K562 (cell line): ENCODE measurements around the gene AMBRA1. TPM values are rescaled to one million over a fixed set of nuclear protein-coding genes. Genes with fewer than 3 reads are reported as not detected.
A peak's percentile ranks its signal among the peaks of the same experiment; 100 is the strongest.

Source experiments
- ARID1B ChIP-seq: fragments of 450-650 bp; IDR thresholded peaks from 2 replicates; pipeline ENCODE4 v1.6.1; 2016; ENCODE audit warnings: antibody characterized with exemption, mild to moderate bottlenecking, inconsistent platforms
- BCOR ChIP-seq: fragments of 450-650 bp; IDR thresholded peaks from 2 replicates; pipeline ENCODE4 v1.6.1; 2016
- CBFA2T3 ChIP-seq: fragments of 450-650 bp; IDR thresholded peaks from 2 replicates; pipeline ENCODE4 v1.6.1; 2017
- CTBP1 ChIP-seq: fragments of 450-650 bp; IDR thresholded peaks from 2 replicates; pipeline ENCODE4 v1.6.1; 2016; ENCODE audit warnings: borderline replicate concordance
- HDAC1 ChIP-seq, 2 experiments: fragments of 450-650 bp; IDR thresholded peaks; 2 replicates each; pipeline ENCODE4 v1.6.1; 2016 to 2017; ENCODE audit warnings: inconsistent platforms in 1 of 2, mild to moderate bottlenecking in 1 of 2, moderate library complexity in 1 of 2
- JUND ChIP-seq, 2 experiments: IDR thresholded peaks; 2 replicates in 1 of 2; 3 replicates in 1 of 2; pipeline ENCODE4 v1.6.1; 2011; ENCODE audit warnings: borderline replicate concordance in 2 of 2, low read depth in 2 of 2, low read length in 2 of 2, improper control_type of control experiment in 1 of 2, missing biosample characterization in 1 of 2, missing genetic modification characterization in 1 of 2, missing genetic modification reagents in 1 of 2
- MAZ ChIP-seq, 2 experiments: fragments of 450-650 bp in 1 of 2; sonication (generic) in 1 of 2; formaldehyde crosslinking; IDR thresholded peaks in 1 of 2; conservative IDR thresholded peaks in 1 of 2; 2 replicates each; pipeline versions ENCODE4 v1.4.0 to v1.5.0; 2020; ENCODE audit warnings: mild to moderate bottlenecking in 1 of 2, missing genetic modification reagents in 1 of 2
- MTA2 ChIP-seq: fragments of 450-650 bp; IDR thresholded peaks from 2 replicates; pipeline ENCODE4 v1.6.1; 2016; ENCODE audit warnings: low read depth
- NCOR1 ChIP-seq: fragments of 450-650 bp; IDR thresholded peaks from 2 replicates; pipeline ENCODE4 v1.6.1; 2016; ENCODE audit warnings: mild to moderate bottlenecking, moderate library complexity
- NRF1 ChIP-seq, 2 experiments: fragments of 450-650 bp; IDR thresholded peaks in 1 of 2; conservative IDR thresholded peaks in 1 of 2; 2 replicates each; pipeline ENCODE4 v1.6.1; 2014; ENCODE audit warnings: mild to moderate bottlenecking in 2 of 2
- OTX1 ChIP-seq: fragments of 450-650 bp; formaldehyde crosslinking; IDR thresholded peaks from 2 replicates; pipeline ENCODE4 v1.4.0; 2022; ENCODE audit warnings: mild to moderate bottlenecking
- POLR2AphosphoS5 ChIP-seq: IDR thresholded peaks from 2 replicates; pipeline ENCODE4 v1.6.1; 2011; ENCODE audit warnings: mild to moderate bottlenecking, low read depth, low read length, moderate library complexity; ENCODE audit not compliant: control insufficient read depth, insufficient read depth
- POLR3A ChIP-seq: IDR thresholded peaks from 2 replicates; pipeline ENCODE4 v1.6.1; 2011; ENCODE audit warnings: borderline replicate concordance, mild to moderate bottlenecking, moderate library complexity; ENCODE audit not compliant: insufficient read length, insufficient read depth; ENCODE audit errors: extremely low read depth
- SMAD4 ChIP-seq: fragments of 250-450 bp; sonication (Bioruptor Pico); conservative IDR thresholded peaks from 2 replicates; pipeline ENCODE4 v1.8.0; 2021; ENCODE audit warnings: inconsistent platforms, mild to moderate bottlenecking, moderate library complexity
- SMARCE1 ChIP-seq: fragments of 450-650 bp; IDR thresholded peaks from 2 replicates; pipeline ENCODE4 v1.7.1; 2016; ENCODE audit warnings: mild to moderate bottlenecking
- SOX6 ChIP-seq: fragments of 450-650 bp; IDR thresholded peaks from 2 replicates; pipeline ENCODE4 v1.6.1; 2014; ENCODE audit warnings: mild to moderate bottlenecking
- XRCC5 ChIP-seq: fragments of 200-400 bp; formaldehyde crosslinking; IDR thresholded peaks from 2 replicates; pipeline ENCODE4 v1.6.1; 2017; ENCODE audit warnings: low read depth, mild to moderate bottlenecking, low read length
- ZNF217 ChIP-seq: sonication (generic); formaldehyde crosslinking; IDR thresholded peaks from 2 replicates; pipeline ENCODE4 v1.8.0; 2022; ENCODE audit warnings: mild to moderate bottlenecking, missing genetic modification reagents
- ZNF384 ChIP-seq: IDR thresholded peaks from 2 replicates; pipeline ENCODE4 v1.6.1; 2012; ENCODE audit warnings: low read depth, low read length, improper control_type of control experiment
- ZNF589 ChIP-seq: fragments of 200-800 bp; sonication (Bioruptor generic); IDR thresholded peaks from 2 replicates; pipeline ENCODE4 v1.6.1; 2016; ENCODE audit warnings: low read depth, missing genetic modification characterization, missing compliant biosample characterization
- ZNF75A ChIP-seq: fragments of 450-650 bp; formaldehyde crosslinking; IDR thresholded peaks from 2 replicates; pipeline ENCODE4 v1.4.0; 2020; ENCODE audit warnings: mild to moderate bottlenecking
- polyA plus RNA-seq, 8 experiments: library from polyadenylated mRNA; depleted of rRNA in 4 of 8; stranded (reverse) in 5 of 8; unstranded in 3 of 8; fragments of >200 nt; fragmentation: Nextera tagmentation in 2 of 8; fragmentation: Illumina TruSeq in 1 of 8; extraction: Ambion mirVana in 2 of 8; extraction: Trizol in 1 of 8; gene quantifications; 2 replicates each; pipeline versions ENCODE4 v1.2.1 to v1.2.3, GENCODE V29; 2011 to 2014; ENCODE audit warnings: inconsistent platforms in 1 of 8, missing spikeins in 1 of 8
- total RNA-seq, 7 experiments: library from RNA; depleted of rRNA in 6 of 7; stranded (reverse); fragments of >200 nt in 6 of 7; fragmentation: Illumina TruSeq in 2 of 7; extraction: Trizol in 2 of 7; gene quantifications; 2 replicates each; pipeline versions ENCODE4 v1.2.1 to v1.2.3, GENCODE V29; 2011 to 2021; ENCODE audit warnings: low replicate concordance in 1 of 7
- TF ChIP-seq, protein P1 (sequence below), 2 experiments: fragments of 450-650 bp; conservative IDR thresholded peaks; 2 replicates each; pipeline ENCODE4 v1.6.1; 2017; ENCODE audit warnings: mild to moderate bottlenecking in 2 of 2, moderate library complexity in 2 of 2
- TF ChIP-seq, protein P2 (sequence below): fragments of 450-650 bp; IDR thresholded peaks from 2 replicates; pipeline ENCODE4 v1.6.1; 2017; ENCODE audit warnings: antibody characterized with exemption, mild to moderate bottlenecking

Gene AMBRA1
- total and polyA plus RNA-seq, 9 of the 15 experiments (the other 6 are each of a cell fraction or from before 2014, with no cell fraction given) = 0.15 to 24.5 (median 13.0) TPM

DNA sequence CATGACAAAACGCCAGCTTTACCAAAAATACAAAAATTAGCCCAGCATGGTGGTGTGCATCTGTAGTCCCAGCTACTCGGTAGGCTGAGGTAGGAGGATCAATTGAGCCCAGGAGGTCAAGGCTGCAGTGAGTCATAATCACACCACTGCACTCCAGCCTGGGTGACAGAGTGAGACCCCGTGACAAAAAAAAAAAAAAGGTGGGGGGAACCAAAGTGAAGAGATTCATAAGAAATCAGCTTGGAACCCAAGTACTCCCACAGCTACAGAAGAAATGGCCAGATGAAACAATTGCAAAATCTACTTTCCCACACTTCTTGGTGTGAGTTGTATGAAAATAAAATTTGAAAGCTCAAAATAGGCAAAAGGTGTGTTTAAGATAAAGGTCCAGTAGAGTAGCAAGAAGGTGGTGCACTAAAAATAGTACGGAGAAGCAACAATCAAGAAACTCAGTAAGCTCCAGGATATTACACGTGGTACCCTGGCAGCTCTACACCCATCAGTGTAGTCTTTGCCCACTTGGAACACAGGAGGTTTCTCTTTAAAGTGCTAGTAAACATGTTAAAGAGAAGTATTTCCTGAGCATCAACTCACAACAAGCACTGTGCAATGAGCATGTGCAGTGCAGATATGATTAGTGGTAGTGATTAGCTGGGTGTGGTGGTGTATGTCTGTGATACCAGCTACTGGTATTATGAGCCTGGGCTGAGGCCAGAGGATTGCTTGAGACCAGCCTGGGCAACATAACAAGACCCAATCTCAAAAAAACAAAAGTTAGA is 17.9 kb upstream of the AMBRA1 start (continued):
- TF ChIP-seq ZNF75A (CRISPR knock-in tag) (no peak), MAZ (CRISPR knock-in tag; conservative IDR thresholded peaks at IDR 0.05 in 1 of 2, IDR thresholded peaks at IDR 0.05 in 1 of 2) (peak in 1 of 2 experiments; percentile 35; a peak in 1 of 4 replicates), POLR3A (no peak), CTBP1 (peak; percentile 71), ZNF384 (peak; percentile 69; the same call in 1 of the 2 replicates), NCOR1 (peak; percentile 61), SOX6 (peak; percentile 53; the same call in 1 of the 2 replicates), HDAC1 (IDR thresholded peaks at IDR 0.05) (peak in 1 of 2 experiments; percentile 49; a peak in 1 of 4 replicates), BCOR (no peak), SMAD4 (CRISPR knock-in tag) (no peak), NRF1 (conservative IDR thresholded peaks at IDR 0.05 in 1 of 2, IDR thresholded peaks at IDR 0.05 in 1 of 2) (peak; percentile 87 to 89), MTA2 (peak; percentile 42), SMARCE1 (peak; percentile 49), CBFA2T3 (peak; percentile 81), ARID1B (peak; percentile 80), ZNF217 (CRISPR knock-in tag) (no peak), OTX1 (CRISPR knock-in tag) (no peak), JUND (IDR thresholded peaks at IDR 0.05; ENCODE audit: borderline replicate concordance, low read depth, low read length) (peak; percentile 72; the same call in 1 of the 2 replicates), JUND (tag; IDR thresholded peaks at IDR 0.05; ENCODE audit: borderline replicate concordance, low read depth, low read length) (peak; percentile 9; the same call in 1 of the 3 replicates), POLR2AphosphoS5 (peak; percentile 43; the same call in 1 of the 2 replicates), XRCC5 (no peak), ZNF589 (CRISPR knock-in tag) (peak; percentile 29; the same call in 1 of the 2 replicates)
- TF ChIP-seq, protein P1, sequence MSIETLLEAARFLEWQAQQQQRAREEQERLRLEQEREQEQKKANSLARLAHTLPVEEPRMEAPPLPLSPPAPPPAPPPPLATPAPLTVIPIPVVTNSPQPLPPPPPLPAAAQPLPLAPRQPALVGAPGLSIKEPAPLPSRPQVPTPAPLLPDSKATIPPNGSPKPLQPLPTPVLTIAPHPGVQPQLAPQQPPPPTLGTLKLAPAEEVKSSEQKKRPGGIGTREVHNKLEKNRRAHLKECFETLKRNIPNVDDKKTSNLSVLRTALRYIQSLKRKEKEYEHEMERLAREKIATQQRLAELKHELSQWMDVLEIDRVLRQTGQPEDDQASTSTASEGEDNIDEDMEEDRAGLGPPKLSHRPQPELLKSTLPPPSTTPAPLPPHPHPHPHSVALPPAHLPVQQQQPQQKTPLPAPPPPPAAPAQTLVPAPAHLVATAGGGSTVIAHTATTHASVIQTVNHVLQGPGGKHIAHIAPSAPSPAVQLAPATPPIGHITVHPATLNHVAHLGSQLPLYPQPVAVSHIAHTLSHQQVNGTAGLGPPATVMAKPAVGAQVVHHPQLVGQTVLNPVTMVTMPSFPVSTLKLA (conservative IDR thresholded peaks at IDR 0.05) = peak; percentile 31 to 47; a peak in 1 of 4 replicates
- TF ChIP-seq, protein P2, sequence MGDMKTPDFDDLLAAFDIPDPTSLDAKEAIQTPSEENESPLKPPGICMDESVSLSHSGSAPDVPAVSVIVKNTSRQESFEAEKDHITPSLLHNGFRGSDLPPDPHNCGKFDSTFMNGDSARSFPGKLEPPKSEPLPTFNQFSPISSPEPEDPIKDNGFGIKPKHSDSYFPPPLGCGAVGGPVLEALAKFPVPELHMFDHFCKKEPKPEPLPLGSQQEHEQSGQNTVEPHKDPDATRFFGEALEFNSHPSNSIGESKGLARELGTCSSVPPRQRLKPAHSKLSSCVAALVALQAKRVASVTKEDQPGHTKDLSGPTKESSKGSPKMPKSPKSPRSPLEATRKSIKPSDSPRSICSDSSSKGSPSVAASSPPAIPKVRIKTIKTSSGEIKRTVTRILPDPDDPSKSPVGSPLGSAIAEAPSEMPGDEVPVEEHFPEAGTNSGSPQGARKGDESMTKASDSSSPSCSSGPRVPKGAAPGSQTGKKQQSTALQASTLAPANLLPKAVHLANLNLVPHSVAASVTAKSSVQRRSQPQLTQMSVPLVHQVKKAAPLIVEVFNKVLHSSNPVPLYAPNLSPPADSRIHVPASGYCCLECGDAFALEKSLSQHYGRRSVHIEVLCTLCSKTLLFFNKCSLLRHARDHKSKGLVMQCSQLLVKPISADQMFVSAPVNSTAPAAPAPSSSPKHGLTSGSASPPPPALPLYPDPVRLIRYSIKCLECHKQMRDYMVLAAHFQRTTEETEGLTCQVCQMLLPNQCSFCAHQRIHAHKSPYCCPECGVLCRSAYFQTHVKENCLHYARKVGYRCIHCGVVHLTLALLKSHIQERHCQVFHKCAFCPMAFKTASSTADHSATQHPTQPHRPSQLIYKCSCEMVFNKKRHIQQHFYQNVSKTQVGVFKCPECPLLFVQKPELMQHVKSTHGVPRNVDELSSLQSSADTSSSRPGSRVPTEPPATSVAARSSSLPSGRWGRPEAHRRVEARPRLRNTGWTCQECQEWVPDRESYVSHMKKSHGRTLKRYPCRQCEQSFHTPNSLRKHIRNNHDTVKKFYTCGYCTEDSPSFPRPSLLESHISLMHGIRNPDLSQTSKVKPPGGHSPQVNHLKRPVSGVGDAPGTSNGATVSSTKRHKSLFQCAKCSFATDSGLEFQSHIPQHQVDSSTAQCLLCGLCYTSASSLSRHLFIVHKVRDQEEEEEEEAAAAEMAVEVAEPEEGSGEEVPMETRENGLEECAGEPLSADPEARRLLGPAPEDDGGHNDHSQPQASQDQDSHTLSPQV = peak; percentile 31; the same call in 1 of the 2 replicates
